GM10266 (cell line): ENCODE data around the gene ZDHHC16.

ENCODE experiments used
- DNase-seq: peaks from one replicate; pipeline ENCODE4 v3.0.0; 2012; ENCODE audit errors: extremely low spot score
- TF ChIP-seq, protein P1 (sequence below): IDR thresholded peaks from 2 replicates; pipeline ENCODE4 v1.5.1; 2012; ENCODE audit warnings: mild to moderate bottlenecking, low read depth; ENCODE audit not compliant: control insufficient read depth, insufficient read depth; ENCODE audit errors: missing control alignments

Gene ZDHHC16

DNA sequence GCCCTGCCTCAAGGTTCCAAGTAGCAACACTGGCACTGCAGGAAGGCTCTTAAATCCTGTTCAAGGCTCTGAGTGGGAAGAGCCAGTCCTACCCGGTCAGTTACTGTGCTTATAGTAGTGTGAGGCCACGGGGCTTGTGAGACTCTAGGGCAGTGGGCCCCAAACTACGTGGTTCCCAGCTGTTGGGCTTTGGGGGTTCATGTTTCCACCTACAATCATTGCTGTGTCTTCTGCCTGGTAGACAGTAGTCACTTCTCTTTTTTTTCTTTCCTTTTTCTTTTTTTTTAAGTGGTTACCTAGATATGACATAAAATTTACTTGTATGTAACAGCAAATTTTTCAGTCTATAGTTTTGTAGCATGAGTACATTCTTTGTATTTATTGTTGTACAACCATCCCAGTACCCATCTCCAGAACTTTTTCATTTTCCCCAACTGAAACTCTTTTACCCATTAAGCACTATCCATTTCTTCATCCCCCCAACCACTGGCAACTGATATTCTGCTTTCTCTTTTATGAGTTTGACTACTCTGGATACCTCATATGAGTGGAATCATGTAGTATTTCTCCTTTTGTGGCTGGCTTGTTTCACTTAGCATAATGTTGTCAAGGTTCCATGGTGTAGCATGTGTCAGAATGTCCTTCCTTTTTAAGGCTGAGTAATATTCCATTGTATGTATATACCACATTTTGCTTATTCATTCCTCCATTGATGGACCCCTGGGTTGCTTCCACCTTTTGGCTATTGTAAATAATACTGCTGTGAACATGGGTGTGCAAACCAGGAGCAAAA lies 60.4 kb downstream of the ZDHHC16 start:
- TF ChIP-seq, protein P1, sequence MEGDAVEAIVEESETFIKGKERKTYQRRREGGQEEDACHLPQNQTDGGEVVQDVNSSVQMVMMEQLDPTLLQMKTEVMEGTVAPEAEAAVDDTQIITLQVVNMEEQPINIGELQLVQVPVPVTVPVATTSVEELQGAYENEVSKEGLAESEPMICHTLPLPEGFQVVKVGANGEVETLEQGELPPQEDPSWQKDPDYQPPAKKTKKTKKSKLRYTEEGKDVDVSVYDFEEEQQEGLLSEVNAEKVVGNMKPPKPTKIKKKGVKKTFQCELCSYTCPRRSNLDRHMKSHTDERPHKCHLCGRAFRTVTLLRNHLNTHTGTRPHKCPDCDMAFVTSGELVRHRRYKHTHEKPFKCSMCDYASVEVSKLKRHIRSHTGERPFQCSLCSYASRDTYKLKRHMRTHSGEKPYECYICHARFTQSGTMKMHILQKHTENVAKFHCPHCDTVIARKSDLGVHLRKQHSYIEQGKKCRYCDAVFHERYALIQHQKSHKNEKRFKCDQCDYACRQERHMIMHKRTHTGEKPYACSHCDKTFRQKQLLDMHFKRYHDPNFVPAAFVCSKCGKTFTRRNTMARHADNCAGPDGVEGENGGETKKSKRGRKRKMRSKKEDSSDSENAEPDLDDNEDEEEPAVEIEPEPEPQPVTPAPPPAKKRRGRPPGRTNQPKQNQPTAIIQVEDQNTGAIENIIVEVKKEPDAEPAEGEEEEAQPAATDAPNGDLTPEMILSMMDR = no peak
- no peak for DNase-seq
